GM12878 (cell line): ENCODE results near the gene TMEM214. TPM values are rescaled to one million over a fixed set of nuclear protein-coding genes. Genes with fewer than 3 reads are reported as not detected.

Experiments used
- USF1 ChIP-seq: IDR thresholded peaks from 2 replicates; pipeline ENCODE4 v1.6.1; 2011; ENCODE audit warnings: borderline replicate concordance, low read depth, mild to moderate bottlenecking, moderate library complexity, mixed read lengths, low read length; ENCODE audit not compliant: insufficient read depth; ENCODE audit errors: extremely low read length
- polyA plus RNA-seq, 11 experiments: library from polyadenylated mRNA; depleted of rRNA in 4 of 11; unstranded in 6 of 11; stranded (reverse) in 5 of 11; fragments of >200 nt; fragmentation: Nextera tagmentation in 4 of 11; fragmentation: Illumina TruSeq in 1 of 11; extraction: Ambion mirVana in 4 of 11; extraction: Trizol in 1 of 11; gene quantifications; 1 replicate in 1 of 11; 2 replicates in 10 of 11; pipeline versions ENCODE4 v1.2.1 to v1.2.3, GENCODE V29; 2011 to 2016; ENCODE audit warnings: inconsistent platforms in 2 of 11, missing spikeins in 2 of 11, low read depth in 1 of 11
- total RNA-seq, 4 experiments: library from RNA; depleted of rRNA in 3 of 4; stranded (reverse); fragments of >200 nt in 3 of 4; fragmentation: Illumina TruSeq in 1 of 4; extraction: Trizol in 1 of 4; gene quantifications; 2 replicates each; pipeline versions ENCODE4 v1.2.1 to v1.2.3, GENCODE V29; 2013 to 2021
- TF ChIP-seq, protein P1 (sequence below): IDR thresholded peaks from 2 replicates; pipeline ENCODE4 v1.6.1; 2012; ENCODE audit warnings: improper control_type of control experiment, low read depth, low read length; ENCODE audit not compliant: insufficient replicate concordance
- TF ChIP-seq, protein P2 (sequence below): fragments of 450-650 bp; IDR thresholded peaks from 2 replicates; pipeline ENCODE4 v1.6.1; 2017; ENCODE audit warnings: borderline replicate concordance
- TF ChIP-seq, protein P3 (sequence below): IDR thresholded peaks from 2 replicates; pipeline ENCODE4 v1.6.1; 2011; ENCODE audit warnings: borderline replicate concordance, low read depth, mild to moderate bottlenecking, moderate library complexity, low read length; ENCODE audit not compliant: insufficient read depth, poor library complexity, severe bottlenecking

Gene TMEM214
- total and polyA plus RNA-seq, 10 of the 15 experiments (the other 5 are each of a cell fraction or from before 2014, with no cell fraction given): 10.4 to 79.2 (median 45.0) TPM

GRCh38 chr2:27023740-27024139 lies 9.0 kb upstream of the TMEM214 start (continued):
- TF ChIP-seq, protein P1, sequence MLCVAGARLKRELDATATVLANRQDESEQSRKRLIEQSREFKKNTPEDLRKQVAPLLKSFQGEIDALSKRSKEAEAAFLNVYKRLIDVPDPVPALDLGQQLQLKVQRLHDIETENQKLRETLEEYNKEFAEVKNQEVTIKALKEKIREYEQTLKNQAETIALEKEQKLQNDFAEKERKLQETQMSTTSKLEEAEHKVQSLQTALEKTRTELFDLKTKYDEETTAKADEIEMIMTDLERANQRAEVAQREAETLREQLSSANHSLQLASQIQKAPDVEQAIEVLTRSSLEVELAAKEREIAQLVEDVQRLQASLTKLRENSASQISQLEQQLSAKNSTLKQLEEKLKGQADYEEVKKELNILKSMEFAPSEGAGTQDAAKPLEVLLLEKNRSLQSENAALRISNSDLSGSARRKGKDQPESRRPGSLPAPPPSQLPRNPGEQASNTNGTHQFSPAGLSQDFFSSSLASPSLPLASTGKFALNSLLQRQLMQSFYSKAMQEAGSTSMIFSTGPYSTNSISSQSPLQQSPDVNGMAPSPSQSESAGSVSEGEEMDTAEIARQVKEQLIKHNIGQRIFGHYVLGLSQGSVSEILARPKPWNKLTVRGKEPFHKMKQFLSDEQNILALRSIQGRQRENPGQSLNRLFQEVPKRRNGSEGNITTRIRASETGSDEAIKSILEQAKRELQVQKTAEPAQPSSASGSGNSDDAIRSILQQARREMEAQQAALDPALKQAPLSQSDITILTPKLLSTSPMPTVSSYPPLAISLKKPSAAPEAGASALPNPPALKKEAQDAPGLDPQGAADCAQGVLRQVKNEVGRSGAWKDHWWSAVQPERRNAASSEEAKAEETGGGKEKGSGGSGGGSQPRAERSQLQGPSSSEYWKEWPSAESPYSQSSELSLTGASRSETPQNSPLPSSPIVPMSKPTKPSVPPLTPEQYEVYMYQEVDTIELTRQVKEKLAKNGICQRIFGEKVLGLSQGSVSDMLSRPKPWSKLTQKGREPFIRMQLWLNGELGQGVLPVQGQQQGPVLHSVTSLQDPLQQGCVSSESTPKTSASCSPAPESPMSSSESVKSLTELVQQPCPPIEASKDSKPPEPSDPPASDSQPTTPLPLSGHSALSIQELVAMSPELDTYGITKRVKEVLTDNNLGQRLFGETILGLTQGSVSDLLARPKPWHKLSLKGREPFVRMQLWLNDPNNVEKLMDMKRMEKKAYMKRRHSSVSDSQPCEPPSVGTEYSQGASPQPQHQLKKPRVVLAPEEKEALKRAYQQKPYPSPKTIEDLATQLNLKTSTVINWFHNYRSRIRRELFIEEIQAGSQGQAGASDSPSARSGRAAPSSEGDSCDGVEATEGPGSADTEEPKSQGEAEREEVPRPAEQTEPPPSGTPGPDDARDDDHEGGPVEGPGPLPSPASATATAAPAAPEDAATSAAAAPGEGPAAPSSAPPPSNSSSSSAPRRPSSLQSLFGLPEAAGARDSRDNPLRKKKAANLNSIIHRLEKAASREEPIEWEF: no peak
- TF ChIP-seq, protein P2, sequence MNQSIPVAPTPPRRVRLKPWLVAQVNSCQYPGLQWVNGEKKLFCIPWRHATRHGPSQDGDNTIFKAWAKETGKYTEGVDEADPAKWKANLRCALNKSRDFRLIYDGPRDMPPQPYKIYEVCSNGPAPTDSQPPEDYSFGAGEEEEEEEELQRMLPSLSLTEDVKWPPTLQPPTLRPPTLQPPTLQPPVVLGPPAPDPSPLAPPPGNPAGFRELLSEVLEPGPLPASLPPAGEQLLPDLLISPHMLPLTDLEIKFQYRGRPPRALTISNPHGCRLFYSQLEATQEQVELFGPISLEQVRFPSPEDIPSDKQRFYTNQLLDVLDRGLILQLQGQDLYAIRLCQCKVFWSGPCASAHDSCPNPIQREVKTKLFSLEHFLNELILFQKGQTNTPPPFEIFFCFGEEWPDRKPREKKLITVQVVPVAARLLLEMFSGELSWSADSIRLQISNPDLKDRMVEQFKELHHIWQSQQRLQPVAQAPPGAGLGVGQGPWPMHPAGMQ: no peak
- TF ChIP-seq, protein P3, sequence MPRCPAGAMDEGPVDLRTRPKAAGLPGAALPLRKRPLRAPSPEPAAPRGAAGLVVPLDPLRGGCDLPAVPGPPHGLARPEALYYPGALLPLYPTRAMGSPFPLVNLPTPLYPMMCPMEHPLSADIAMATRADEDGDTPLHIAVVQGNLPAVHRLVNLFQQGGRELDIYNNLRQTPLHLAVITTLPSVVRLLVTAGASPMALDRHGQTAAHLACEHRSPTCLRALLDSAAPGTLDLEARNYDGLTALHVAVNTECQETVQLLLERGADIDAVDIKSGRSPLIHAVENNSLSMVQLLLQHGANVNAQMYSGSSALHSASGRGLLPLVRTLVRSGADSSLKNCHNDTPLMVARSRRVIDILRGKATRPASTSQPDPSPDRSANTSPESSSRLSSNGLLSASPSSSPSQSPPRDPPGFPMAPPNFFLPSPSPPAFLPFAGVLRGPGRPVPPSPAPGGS: no peak
- TF ChIP-seq USF1: no peak
